HEK293T (cell line): ENCODE results near the gene MGRN1.

Experiments
- ARNT ChIP-seq: fragments of 450-650 bp; IDR thresholded peaks from 2 replicates; pipeline ENCODE4 v1.6.1; 2017; ENCODE audit warnings: mild to moderate bottlenecking
- FOXK2 ChIP-seq: fragments of 450-650 bp; IDR thresholded peaks from 2 replicates; pipeline ENCODE4 v1.6.1; 2016; ENCODE audit warnings: mild to moderate bottlenecking
- FOXM1 ChIP-seq: fragments of 450-650 bp; IDR thresholded peaks from 2 replicates; pipeline ENCODE4 v1.6.1; 2017; ENCODE audit warnings: mild to moderate bottlenecking, borderline replicate concordance
- LEF1 ChIP-seq: fragments of 450-650 bp; IDR thresholded peaks from 2 replicates; pipeline ENCODE4 v1.6.1; 2017; ENCODE audit warnings: mild to moderate bottlenecking, borderline replicate concordance
- PKNOX1 ChIP-seq: fragments of 450-650 bp; IDR thresholded peaks from 2 replicates; pipeline ENCODE4 v1.6.1; 2016

DNA sequence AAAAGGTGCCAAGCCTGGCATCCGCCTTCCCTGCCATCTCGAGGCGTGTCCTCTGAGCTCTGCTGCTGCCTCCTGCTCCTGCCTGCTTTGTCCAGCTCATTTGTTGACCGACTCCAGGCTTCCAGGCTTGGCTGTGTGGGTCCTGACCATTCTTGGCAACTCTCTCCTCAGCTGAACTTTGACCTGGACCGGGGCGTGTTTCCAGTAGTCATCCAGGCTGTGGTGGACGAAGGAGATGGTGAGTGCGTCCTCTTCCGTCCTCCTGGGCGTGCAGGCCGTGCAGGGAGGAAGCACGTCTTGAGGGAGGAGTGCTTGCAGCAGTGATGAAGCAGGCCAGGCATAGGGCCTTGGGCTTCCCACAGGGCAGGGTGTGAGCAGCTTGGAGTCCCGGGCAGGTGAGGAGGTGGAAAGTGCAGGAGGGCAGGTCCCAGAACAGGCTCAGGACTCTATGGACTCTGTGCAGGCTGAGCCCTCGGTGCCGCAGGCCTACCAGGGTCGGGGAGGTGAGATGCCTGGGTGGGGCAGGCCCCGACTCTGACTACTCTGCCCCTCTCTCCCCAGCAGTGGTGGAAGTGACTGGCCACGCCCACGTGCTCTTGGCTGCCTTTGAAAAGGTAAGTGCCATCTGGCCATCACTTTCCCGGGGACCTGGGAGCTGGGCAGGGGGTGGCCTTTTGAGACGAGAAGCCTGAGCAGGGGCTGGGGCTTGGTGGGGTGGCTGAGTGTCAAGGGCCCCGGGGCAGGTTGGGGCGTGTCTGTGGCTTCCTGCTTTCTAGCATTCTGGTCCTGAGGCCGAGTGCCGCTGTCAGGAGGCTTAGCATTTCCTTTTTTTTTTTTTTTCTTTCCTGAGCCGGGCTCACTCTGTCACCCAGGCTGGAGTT, 40.2 kb downstream of the MGRN1 start:
- TF ChIP-seq FOXK2 (no peak), LEF1 (no peak), ARNT (no peak), PKNOX1 (no peak), FOXM1 (no peak)
